ENCODE data around the gene ROR1.
"Not testable (repeated sequence)": the region's sequence is repeated elsewhere in the genome, so short reads cannot be mapped to it uniquely, and the experiment has no call there.

ROR1 gene

GRCh38 chr1:64220241-64220640, 446.4 kb downstream of the ROR1 start:
- DNase-seq (ENCODE audit: low spot score), result no peak

GRCh38 chr1:64223329-64224151, 449.7 kb downstream of the ROR1 start:
- DNase-seq (ENCODE audit: low spot score), result no peak

- DNase-seq (ENCODE audit: low spot score), result not testable (repeated sequence)
Observed at GRCh38 chr1:64224236-64224635, 450.4 kb downstream of the ROR1 start.

GRCh38 chr1:64228167-64228957, 454.5 kb downstream of the ROR1 start:
- DNase-seq (ENCODE audit: low spot score), result no peak

- DNase-seq (ENCODE audit: low spot score), result no peak
Observed at GRCh38 chr1:64229307-64229706, 455.5 kb downstream of the ROR1 start.

Small RNA genes lying within 50 kb of the gene (small RNA-seq; reads per million reads assigned to genes)
- 0 reads per million in 2 experiments for gene RF00019
- 0 reads per million in 2 experiments for gene RNU6-809P
